Right cardiac atrium (tissue), 5 donors: Measurements from ENCODE around the gene PRKCE. TPM values are rescaled to one million over a fixed set of nuclear protein-coding genes. Genes with fewer than 3 reads are reported as not detected.

Experiments
- ATAC-seq, 2 donors: fragments of 200-7000 bp; cut with Tn5 transposase; one replicate each; pipeline versions ENCODE4 v1.8.0 to v1.9.1; 2020; ENCODE audit warnings: moderate library complexity in 2 of 2, mild to moderate bottlenecking in 1 of 2
- DNase-seq, 3 donors: peaks; one replicate each; pipeline ENCODE4 v3.0.0-alpha.2; 2020
- H3K27ac ChIP-seq: one replicate; pipeline ENCODE4 v1.5.1; 2013; ENCODE audit warnings: mild to moderate bottlenecking, low read length, control low read depth, moderate library complexity
- H3K27me3 ChIP-seq: one replicate; pipeline ENCODE4 v1.6.1; 2013; ENCODE audit not compliant: control insufficient read depth, insufficient read depth
- H3K4me1 ChIP-seq: one replicate; pipeline ENCODE4 v1.6.1; 2013; ENCODE audit warnings: low read length; ENCODE audit not compliant: control insufficient read depth, insufficient read depth
- H3K4me3 ChIP-seq: one replicate; pipeline ENCODE4 v1.5.1; 2013; ENCODE audit warnings: low read length, control low read depth
- H3K9me3 ChIP-seq: one replicate; pipeline ENCODE4 v1.6.1; 2013; ENCODE audit warnings: low read length; ENCODE audit not compliant: control insufficient read depth
- WGBS: extraction: QIAGEN DNeasy Blood & Tissue Kit; methylation state at CpG from one replicate; pipeline ENCODE4 v1.1.7; 2013; 5-methylcytosine and 5-hydroxymethylcytosine counted together
- intact Hi-C, 4 donors: fragments of 100-400 bp; cut with DNase I; formaldehyde crosslinking; loops; one replicate each; pipeline versions ENCODE4 v1.11.0 to v1.14.0; 2022 to 2023
- polyA plus RNA-seq: library from polyadenylated mRNA; stranded (reverse); fragments of 200-250 nt; gene quantifications from one replicate; pipeline ENCODE4 v1.2.3, GENCODE V29; 2013
- total RNA-seq, 4 donors: library from RNA; stranded (reverse); fragmentation: NEBNext Ultra II Directional; extraction: Animal tissue kit (Norgen Biotek cat#: 25700); gene quantifications; one replicate each; pipeline ENCODE4 v1.2.1, GENCODE V29; 2021
- donor health status: healthy with polysubstance abuse.
- donor health status: DM: no; HTN: yes; CAD: no.
- donor health status: DM: no; HTN: no; CAD: no.
- donor health status: DM: no; HTN: yes; CAD: no; lungs with severe emphysema.
- donor health status: DM: yes; HTN: yes; CAD: no.

The PRKCE gene
- total and polyA plus RNA-seq, 5 donors = 5.5 to 19.7 (median 18.7) TPM

DNA sequence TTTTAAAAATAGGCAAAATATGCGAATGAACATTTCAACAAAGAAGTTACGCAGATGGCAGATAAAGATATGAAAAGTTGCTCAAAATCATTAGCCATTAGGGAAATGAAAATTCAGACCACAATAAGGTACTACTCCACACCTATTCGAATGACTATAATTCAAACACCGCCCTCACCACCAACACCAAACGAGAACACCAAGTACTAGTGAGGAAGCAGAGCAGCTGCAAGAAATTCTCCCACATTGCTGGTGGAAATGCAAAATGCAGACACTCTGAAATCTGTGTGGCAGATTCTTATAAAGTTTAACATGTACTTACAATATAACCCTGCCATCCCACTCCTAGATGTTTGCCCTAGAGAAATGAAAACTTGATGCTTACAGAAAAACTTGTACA, 17.3 kb upstream of the PRKCE start:
- intact Hi-C loops = no loop called here
- 85% methylated on average over 5 of the region's 5 CpGs for WGBS
- no peaks in the 10 kb centered on the region for H3K27me3 ChIP-seq
- no peaks in the 10 kb centered on the region for H3K9me3 ChIP-seq
- no peaks in the 10 kb centered on the region for H3K4me1 ChIP-seq
- H3K4me3 ChIP-seq = no peak overlapping the region
- DNase-seq (no peak), ATAC-seq (no peak)
- H3K27ac ChIP-seq = no peak overlapping the region

GRCh38 chr2:45636008-45636407, 15.5 kb upstream of the PRKCE start:
- DNase-seq (no peak), ATAC-seq (no peak)
- no peaks in the 10 kb centered on the region for H3K27me3 ChIP-seq
- 80% methylated on average over 5 of the region's 5 CpGs for WGBS
- intact Hi-C loops = no loop called here
- no peaks in the 10 kb centered on the region for H3K9me3 ChIP-seq
- H3K4me1 ChIP-seq = no peaks in the 10 kb centered on the region
- H3K4me3 ChIP-seq = no peak overlapping the region
- no peak overlapping the region for H3K27ac ChIP-seq

GRCh38 chr2:45637440-45637839, 14.0 kb upstream of the PRKCE start:
- intact Hi-C loops = no loop called here
- no peaks in the 10 kb centered on the region for H3K9me3 ChIP-seq
- H3K27ac ChIP-seq = no peak overlapping the region
- no peaks in the 10 kb centered on the region for H3K27me3 ChIP-seq
- ATAC-seq = no peak
- WGBS = 85% methylated on average over 5 of the region's 5 CpGs
- no peaks in the 10 kb centered on the region for H3K4me1 ChIP-seq
- no peak overlapping the region for H3K4me3 ChIP-seq
- no peak for DNase-seq

DNA sequence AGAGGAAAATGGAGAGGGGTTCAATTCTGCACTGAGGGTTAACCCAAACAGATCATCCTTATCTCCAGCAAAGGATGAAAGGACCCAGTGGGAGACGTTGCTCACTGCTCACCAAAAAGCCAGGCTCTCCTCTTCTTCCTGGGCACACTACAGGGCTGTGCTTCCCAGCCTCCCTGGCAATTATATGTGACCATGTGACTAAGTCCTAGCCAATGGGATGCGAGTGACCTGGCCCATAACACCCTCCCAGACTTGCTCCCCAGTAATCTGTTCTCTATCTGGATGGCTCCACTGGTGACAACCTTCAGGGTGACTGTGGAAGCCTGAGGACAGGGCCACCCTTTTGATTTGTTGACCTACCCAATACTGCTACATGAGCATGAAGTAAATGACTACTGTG, 10.9 kb upstream of the PRKCE start:
- intact Hi-C loops = loop anchor here in 1 of 4 donors (5.0 kb wide), 1 partner anchor 297 kb away; no protein-coding TSS in a partner anchor
- Histone ChIP-seq H3K27me3 (no peaks in the 10 kb centered on the region), H3K9me3 (no peaks in the 10 kb centered on the region), H3K4me3 (no peak overlapping the region), H3K4me1 (no peaks in the 10 kb centered on the region), H3K27ac (no peak overlapping the region)
- DNase-seq (no peak), ATAC-seq (no peak)
- 75% methylated on average over 2 of the region's 2 CpGs for WGBS

DNA sequence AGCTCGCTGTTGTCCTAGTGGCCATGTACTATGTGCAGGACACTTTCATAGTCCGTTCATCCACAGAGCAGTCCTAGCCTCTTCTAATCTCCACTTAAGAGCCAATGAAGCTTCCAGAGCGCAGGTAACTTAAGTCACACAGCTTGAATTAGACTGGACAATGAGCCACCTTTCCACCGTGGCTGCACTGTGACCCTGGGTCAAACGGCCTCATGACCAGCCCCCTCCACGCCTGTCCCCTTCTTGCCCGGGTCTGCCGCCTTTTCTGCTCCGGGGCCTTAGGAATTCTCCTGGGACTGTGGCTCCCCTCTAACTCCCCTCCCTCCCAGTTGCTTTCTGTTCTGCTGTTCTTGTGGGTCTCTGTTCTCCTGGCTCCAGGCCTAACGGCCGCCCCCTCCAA, 8.4 kb upstream of the PRKCE start:
- Histone ChIP-seq H3K4me3 (peak overlapping the region; percentile 50), H3K27ac (no peak overlapping the region), H3K4me1 (no peaks in the 10 kb centered on the region), H3K27me3 (no peaks in the 10 kb centered on the region), H3K9me3 (no peaks in the 10 kb centered on the region)
- ATAC-seq = peak in 1 of 2 donors; percentile 14
- no peak for DNase-seq
- intact Hi-C loops = loop anchor here in 2 of 4 donors (2.0 to 5.0 kb wide), 2 partner anchors 294 kb away; no protein-coding TSS in a partner anchor
- WGBS = 22% methylated on average over 11 of the region's 11 CpGs

- H3K27ac ChIP-seq = no peak overlapping the region
- H3K4me1 ChIP-seq = no peaks in the 10 kb centered on the region
- H3K27me3 ChIP-seq = no peaks in the 10 kb centered on the region
- no peaks in the 10 kb centered on the region for H3K9me3 ChIP-seq
- WGBS = 12% methylated on average over 49 of the region's 49 CpGs
- DNase-seq (peak; percentile 69 to 90 (median 90)), ATAC-seq (peak; percentile 95 to 96)
- intact Hi-C loops = loop anchor here in 2 of 4 donors (2.0 to 5.0 kb wide), 2 partner anchors 293 kb away; no protein-coding TSS in a partner anchor
- H3K4me3 ChIP-seq = peak overlapping the region; percentile 50
Measured at GRCh38 chr2:45643543-45644542, 7.6 kb upstream of the PRKCE start.

- intact Hi-C loops = loop anchor here in 2 of 4 donors (5.0 kb wide), 2 partner anchors 131 to 291 kb away; no protein-coding TSS in a partner anchor
- ATAC-seq (no peak), DNase-seq (no peak)
- Histone ChIP-seq H3K4me3 (no peak overlapping the region), H3K27me3 (no peaks in the 10 kb centered on the region), H3K9me3 (no peaks in the 10 kb centered on the region), H3K4me1 (no peaks in the 10 kb centered on the region), H3K27ac (no peak overlapping the region)
- 94% methylated on average over 2 of the region's 2 CpGs for WGBS
Measured at GRCh38 chr2:45646289-45646688, 5.2 kb upstream of the PRKCE start.

DNA sequence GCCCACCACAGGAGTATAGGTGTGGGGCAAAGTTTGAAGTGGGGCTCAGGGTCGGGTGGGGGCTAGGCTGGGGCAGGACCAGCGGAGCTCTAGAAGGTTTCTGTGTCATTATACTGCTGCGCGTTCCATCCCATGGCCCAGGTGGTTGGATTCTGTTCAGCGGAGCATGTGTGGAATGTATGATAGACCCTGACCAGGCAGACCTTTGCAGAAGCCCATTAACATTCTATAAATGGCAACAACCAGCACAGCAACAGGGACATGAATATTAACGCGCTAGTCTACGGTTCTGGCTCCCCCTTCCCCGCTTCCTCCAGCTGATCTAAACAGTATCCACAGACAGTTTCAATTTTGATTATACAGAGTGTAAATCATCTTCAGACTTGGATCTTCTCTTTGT, 4.1 kb upstream of the PRKCE start:
- intact Hi-C loops = loop anchor here in 2 of 4 donors (5.0 kb wide), 2 partner anchors 130 to 290 kb away; no protein-coding TSS in a partner anchor
- H3K4me3 ChIP-seq = no peak overlapping the region
- no peaks in the 10 kb centered on the region for H3K4me1 ChIP-seq
- WGBS = 76% methylated on average over 9 of the region's 9 CpGs
- no peak for ATAC-seq
- H3K9me3 ChIP-seq = no peaks in the 10 kb centered on the region
- no peak for DNase-seq
- no peaks in the 10 kb centered on the region for H3K27me3 ChIP-seq
- H3K27ac ChIP-seq = no peak overlapping the region

DNA sequence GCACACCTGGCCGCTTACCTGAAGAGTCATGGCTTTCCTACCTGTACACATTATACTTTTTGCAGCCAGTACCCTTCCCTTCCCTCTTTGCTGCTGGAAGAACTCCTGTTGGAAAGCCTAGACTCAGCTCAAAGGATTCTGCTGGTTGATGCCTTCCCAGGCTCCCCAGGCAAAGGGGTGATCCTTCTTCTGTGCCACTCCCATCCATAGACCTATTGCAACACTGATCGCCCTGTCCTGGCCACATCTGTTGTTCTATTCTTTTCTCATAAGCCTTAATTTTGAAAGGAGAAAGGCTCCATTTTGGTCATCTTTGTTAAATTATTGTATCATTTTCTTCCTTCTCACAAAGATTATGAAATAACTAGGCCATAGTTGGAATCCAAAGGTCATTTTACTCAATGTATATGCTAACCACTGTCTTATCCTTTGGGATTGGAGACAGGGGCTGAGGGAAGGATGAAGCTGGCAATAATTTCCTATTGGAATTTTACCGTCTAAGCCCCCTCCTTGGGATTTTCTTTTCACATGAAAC, 3.4 kb upstream of the PRKCE start:
- WGBS = 93% methylated on average over 3 of the region's 3 CpGs
- no peak overlapping the region for H3K4me3 ChIP-seq
- H3K9me3 ChIP-seq = no peaks in the 10 kb centered on the region
- DNase-seq (no peak), ATAC-seq (no peak)
- no peaks in the 10 kb centered on the region for H3K4me1 ChIP-seq
- no peak overlapping the region for H3K27ac ChIP-seq
- no peaks in the 10 kb centered on the region for H3K27me3 ChIP-seq
- intact Hi-C loops = loop anchor here in 2 of 4 donors (2.0 to 5.0 kb wide), 3 partner anchors 129 to 289 kb away; no protein-coding TSS in a partner anchor

GRCh38 chr2:45648636-45649035, 2.8 kb upstream of the PRKCE start:
- ATAC-seq = no peak
- intact Hi-C loops = loop anchor here in 2 of 4 donors (2.0 to 5.0 kb wide), 3 partner anchors 129 to 289 kb away; no protein-coding TSS in a partner anchor
- Histone ChIP-seq H3K27ac (no peak overlapping the region), H3K4me3 (peak overlapping the region; percentile 89), H3K27me3 (no peaks in the 10 kb centered on the region), H3K9me3 (no peaks in the 10 kb centered on the region), H3K4me1 (peaks cover under 1% of the 10 kb centered on the region)
- DNase-seq = no peak
- 75% methylated on average over 2 of the region's 2 CpGs for WGBS

- WGBS = 4% methylated on average over 10 of the region's 10 CpGs
- Histone ChIP-seq H3K4me1 (peaks cover 8% of the 10 kb centered on the region), H3K27me3 (no peaks in the 10 kb centered on the region), H3K27ac (peak overlapping the region; percentile 97), H3K9me3 (no peaks in the 10 kb centered on the region), H3K4me3 (peak overlapping the region; percentile 89)
- intact Hi-C loops = loop anchor here in 2 of 4 donors (2.0 to 5.0 kb wide), 3 partner anchors 128 to 288 kb away; no protein-coding TSS in a partner anchor
- DNase-seq (no peak), ATAC-seq (no peak)
Measured at GRCh38 chr2:45649462-45649857, 2.0 kb upstream of the PRKCE start.
